GM12872 (cell line): ENCODE measurements around the gene GZMB.

Experiments
- TF ChIP-seq, protein P1 (sequence below): IDR thresholded peaks from 3 replicates; pipeline ENCODE4 v1.5.1; 2011; ENCODE audit warnings: low read depth, mild to moderate bottlenecking, low read length, moderate library complexity; ENCODE audit not compliant: insufficient read depth

Gene GZMB, protein sequence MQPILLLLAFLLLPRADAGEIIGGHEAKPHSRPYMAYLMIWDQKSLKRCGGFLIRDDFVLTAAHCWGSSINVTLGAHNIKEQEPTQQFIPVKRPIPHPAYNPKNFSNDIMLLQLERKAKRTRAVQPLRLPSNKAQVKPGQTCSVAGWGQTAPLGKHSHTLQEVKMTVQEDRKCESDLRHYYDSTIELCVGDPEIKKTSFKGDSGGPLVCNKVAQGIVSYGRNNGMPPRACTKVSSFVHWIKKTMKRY

DNA sequence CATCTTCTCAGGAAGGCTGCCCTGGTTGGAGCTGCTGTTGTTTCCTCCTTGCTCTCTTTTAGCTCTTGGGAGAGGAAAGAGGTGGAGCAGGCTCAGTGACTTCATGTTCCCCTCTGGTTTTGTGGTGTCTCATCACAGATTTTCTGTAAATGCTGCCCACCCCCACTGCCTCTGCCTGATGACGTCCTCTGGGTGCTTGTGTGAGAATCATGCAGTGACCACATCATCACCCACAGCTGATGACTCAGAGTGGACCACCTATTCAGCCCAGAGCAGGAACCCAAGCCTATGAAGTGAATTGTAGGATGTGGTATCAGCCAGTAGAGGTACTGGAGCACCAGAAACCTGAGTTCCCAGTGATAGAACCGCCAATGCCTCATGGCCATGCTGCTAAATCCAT is at the start of gene GZMB:
Gene GZMB, minus strand, starts transcription at position 33 of the 400 bp plus-strand sequence. Its CDS starts 30 bp downstream, at position 3.
- TF ChIP-seq, protein P1, sequence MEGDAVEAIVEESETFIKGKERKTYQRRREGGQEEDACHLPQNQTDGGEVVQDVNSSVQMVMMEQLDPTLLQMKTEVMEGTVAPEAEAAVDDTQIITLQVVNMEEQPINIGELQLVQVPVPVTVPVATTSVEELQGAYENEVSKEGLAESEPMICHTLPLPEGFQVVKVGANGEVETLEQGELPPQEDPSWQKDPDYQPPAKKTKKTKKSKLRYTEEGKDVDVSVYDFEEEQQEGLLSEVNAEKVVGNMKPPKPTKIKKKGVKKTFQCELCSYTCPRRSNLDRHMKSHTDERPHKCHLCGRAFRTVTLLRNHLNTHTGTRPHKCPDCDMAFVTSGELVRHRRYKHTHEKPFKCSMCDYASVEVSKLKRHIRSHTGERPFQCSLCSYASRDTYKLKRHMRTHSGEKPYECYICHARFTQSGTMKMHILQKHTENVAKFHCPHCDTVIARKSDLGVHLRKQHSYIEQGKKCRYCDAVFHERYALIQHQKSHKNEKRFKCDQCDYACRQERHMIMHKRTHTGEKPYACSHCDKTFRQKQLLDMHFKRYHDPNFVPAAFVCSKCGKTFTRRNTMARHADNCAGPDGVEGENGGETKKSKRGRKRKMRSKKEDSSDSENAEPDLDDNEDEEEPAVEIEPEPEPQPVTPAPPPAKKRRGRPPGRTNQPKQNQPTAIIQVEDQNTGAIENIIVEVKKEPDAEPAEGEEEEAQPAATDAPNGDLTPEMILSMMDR, result no peak

DNA sequence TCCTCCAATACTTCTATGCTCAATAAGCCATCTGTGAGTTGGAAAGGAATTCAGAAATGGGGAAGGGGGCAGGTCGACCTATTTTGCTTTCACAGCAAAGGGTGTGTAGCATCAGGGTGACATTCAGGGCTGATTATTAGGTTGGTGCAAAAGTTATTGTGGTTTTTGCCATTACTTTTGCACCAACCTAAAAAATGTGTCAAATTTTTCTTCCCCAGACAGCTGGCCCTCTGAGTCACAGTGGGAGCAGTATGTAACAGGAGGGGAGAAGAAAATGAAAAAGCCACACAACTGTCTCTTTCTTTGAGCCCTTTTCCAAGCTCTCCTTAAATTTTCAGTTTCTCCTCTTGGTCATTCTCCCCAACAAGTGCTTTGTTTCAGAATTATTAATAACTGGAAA is 47.1 kb upstream of the GZMB start:
- TF ChIP-seq, protein P1, result no peak

DNA sequence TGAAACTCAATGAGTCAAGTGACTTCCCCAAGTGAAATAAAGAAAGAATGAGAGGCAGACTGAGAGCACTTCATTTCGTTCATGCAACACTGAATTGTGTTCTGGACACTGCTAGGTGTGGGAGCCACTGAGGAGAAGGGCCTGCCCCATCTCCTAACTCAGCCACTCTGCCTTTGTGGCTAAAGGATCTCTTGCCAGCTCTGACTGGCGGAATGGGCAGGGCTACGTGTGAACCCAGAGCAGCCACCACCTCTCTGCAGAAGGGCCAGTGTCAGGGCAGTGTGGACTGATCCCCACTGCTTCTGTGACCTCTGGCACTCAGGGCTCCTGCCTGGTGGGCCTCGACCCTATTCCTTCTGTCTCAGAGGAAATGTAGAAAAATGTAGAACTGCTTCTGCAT is 46.5 kb upstream of the GZMB start:
- TF ChIP-seq, protein P1, result no peak

DNA sequence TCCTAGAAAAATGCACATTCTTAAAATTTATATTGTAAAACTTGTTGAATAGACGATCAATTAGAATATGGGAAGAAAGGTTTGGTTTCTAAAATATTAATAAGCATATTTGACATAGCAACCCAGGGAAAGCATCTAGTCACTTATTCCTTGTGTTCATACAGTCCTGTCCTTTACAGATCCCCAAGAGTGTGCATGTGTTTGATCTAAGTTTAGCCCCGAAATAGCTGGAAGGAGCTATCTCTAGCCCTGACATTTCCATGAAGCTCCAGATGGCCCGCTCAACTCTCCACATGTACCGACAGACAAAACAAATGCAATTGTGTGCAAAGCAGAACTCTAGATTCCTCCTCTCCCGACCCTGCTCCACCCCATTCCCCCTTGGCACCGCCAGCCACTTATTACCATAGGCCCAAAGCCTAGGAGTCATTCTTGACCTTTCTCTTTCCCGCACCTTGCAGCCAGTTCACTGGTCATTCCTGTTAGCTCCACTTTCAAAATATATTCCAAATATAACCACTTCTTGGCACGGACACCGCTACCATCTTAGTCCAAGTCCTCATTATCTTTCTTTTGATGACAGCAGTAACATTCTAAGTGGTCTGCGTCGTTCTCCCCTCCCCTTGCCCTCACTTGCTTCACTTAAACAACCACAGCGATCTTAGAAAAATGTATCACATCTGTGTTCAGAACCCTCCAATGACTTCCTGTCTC is 45.4 kb upstream of the GZMB start:
- TF ChIP-seq, protein P1, result no peak

DNA sequence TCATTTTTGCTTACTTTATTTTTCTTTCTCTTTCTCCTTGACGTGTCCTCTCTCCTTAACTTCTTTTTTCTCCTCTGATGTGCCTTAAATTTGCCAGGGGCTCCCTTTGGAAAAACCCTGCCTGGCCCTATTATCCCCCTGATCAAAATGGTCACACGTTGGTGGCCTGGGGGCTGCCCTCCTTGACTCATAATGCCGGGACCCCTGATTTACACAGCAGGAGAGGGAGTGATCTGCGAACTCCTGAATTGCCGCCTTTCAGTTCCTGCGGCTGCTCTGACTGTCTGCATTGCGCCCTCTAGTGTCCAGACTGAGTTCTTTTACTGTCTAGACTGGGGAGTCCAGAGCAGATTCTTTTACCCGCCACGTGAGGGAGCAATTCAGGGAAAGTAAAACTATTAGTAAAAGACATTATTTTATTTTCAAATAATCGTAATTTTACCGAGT is 44.8 kb upstream of the GZMB start:
- TF ChIP-seq, protein P1, result peak; percentile 86

DNA sequence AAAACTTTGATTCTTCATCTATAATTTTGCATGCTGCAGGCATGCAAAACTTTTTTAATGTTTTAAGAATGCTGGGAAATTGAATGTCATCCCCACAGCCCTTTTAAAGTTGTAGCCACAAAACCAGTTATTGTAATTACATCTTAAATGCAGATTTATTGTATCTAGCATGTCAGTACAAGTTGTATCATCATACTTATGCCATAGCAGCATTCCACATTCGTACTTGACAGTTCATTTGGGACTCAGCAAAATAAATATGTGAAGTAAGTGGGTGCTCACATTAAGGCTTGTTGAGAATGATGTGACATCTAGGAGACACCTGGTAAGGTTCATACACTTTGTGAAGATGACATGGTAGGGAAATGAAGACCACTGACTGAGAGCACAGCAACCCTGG is 44.0 kb upstream of the GZMB start:
- TF ChIP-seq, protein P1, result no peak

DNA sequence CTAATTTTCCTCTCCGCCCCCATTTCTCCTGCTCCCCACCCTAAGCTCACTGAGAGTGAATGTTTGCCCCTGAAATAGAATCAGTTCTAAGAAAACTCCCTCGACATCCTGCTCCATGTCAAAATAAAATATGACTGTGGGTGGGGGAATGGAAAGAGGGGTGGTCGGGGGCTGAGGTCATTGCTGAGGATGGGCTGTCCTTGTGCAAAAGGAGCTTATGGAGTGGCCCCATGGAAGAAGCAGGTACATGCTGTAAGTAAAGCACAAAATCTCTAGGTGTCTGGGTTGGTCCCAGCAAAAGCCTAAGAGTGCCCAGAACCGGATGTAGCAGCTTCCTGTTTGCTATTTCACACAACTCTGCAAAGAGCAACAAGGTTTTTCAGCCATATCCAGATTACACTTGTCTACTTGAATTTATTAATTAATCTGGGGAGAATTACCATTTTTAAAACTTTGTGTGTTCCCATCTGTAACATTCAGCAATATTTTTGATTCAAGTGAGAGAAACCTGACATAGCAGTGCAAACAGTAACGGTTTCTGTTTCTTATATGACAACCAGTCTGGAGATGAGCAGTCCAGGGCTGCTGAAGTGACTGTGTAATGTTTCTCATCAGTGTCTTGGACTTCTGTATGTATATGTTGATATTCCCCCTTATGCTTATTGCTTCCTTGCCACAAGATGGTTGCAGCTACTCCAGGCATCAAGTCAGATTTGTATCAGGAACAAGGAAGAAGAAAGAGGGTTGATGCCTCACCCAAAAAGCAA is 40.4 kb upstream of the GZMB start:
- TF ChIP-seq, protein P1, result no peak
